Astrocyte (in vitro differentiated cells and primary cell): ENCODE measurements around the gene KRT4.

Experiments
- CTCF ChIP-seq: IDR thresholded peaks from 2 replicates; pipeline ENCODE4 v1.5.1; 2011; ENCODE audit warnings: low read depth, mild to moderate bottlenecking, inconsistent platforms, low read length, moderate library complexity; ENCODE audit not compliant: insufficient read depth
- EZH2 ChIP-seq: IDR thresholded peaks from 2 replicates; pipeline ENCODE4 v1.6.1; 2012; ENCODE audit warnings: mild to moderate bottlenecking, low read length, inconsistent platforms; ENCODE audit not compliant: insufficient read depth

- no peak for TF ChIP-seq CTCF
- no peak for TF ChIP-seq EZH2
Observed at GRCh38 chr12:52788192-52788875, 25.6 kb downstream of the KRT4 start.
